HG03354 (cell line): Measurements from ENCODE around the gene MRM3.
"Not testable (repeated sequence)": the region's sequence is repeated elsewhere in the genome, so short reads cannot be mapped to it uniquely, and the experiment has no call there.

Source experiments
- ATAC-seq: cut with Tn5 transposase; IDR thresholded peaks from one replicate; pipeline ENCODE4 v1.9.1; 2021; ENCODE audit warnings: mild to moderate bottlenecking; ENCODE audit not compliant: unreplicated experiment, poor library complexity, severe bottlenecking

MRM3 gene, protein sequence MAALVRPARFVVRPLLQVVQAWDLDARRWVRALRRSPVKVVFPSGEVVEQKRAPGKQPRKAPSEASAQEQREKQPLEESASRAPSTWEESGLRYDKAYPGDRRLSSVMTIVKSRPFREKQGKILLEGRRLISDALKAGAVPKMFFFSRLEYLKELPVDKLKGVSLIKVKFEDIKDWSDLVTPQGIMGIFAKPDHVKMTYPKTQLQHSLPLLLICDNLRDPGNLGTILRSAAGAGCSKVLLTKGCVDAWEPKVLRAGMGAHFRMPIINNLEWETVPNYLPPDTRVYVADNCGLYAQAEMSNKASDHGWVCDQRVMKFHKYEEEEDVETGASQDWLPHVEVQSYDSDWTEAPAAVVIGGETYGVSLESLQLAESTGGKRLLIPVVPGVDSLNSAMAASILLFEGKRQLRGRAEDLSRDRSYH

GRCh38 chr17:781805-782731 is at the start of gene MRM3, which contains the start of gene GLOD4:
MRM3 (plus strand) TSS chr17:782353; CDS start chr17:782379, 26 bp downstream.
GLOD4 (minus strand) TSS chr17:782280; CDS start chr17:782255, 25 bp downstream.
- peak; percentile 90 for ATAC-seq

DNA sequence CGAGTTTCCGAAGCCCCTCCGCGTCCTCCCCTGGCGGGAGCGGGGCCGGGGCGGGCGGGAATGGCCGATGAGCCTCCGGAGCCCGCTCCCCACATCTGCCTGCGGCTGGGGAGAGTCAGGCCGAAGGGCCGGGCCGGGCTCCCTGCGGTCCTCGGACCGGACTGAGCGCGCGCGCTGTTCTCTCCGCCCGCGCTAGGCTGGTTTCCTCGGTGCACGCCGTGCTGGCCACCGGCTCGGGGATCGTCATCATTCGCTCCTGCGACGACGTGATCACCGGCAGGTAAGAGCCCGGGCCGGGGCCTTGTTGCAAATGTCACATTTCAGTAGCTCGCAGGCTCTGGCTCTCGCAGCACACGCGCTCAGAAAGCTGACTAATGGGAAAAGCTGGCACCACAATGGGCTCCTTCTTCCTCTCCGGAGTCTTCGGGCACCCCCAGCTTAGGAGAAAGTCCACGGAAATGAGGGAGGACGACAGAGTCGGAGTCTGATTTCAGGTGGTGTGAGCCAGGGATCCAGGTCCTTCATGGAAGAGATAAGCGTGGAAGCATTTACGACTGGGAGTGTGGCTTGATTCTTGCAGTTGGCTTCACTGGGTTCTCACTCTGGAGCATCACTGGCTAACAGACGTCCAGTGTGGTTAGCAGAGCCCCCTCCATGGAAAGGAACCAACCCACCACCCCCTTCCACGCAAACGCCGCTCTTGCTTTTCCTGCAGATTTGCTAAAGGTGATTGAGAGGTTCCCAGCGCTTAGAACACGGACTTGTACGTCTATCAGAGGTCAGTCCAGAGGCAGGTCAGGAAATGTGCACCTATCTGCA is 49.0 kb upstream of the MRM3 start:
- ATAC-seq: peak; percentile 42

DNA sequence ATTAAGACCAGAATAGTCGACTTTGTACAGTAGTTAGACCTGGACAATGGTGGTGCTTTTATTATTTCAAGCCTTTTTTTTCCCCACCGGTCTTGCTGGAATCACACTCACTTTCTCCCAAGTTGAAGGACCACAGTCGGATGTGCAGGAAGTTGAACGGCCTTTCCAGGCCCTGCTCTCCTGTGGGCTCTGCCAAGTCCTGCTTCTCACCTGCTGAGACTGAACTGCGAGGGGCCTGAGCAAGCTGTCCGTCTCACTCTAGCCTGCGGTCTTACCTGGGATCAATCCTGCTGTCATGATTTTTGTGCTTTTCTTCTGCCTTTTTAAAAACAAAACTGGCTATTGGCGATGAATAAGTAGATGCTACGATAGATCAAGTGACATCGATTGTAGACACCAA is 48.4 kb upstream of the MRM3 start:
- ATAC-seq: no peak

- no peak for ATAC-seq
Measured at GRCh38 chr17:737561-738113, 44.5 kb upstream of the MRM3 start.

- peak; percentile 81 for ATAC-seq
Measured at GRCh38 chr17:740240-741017, 41.7 kb upstream of the MRM3 start.

DNA sequence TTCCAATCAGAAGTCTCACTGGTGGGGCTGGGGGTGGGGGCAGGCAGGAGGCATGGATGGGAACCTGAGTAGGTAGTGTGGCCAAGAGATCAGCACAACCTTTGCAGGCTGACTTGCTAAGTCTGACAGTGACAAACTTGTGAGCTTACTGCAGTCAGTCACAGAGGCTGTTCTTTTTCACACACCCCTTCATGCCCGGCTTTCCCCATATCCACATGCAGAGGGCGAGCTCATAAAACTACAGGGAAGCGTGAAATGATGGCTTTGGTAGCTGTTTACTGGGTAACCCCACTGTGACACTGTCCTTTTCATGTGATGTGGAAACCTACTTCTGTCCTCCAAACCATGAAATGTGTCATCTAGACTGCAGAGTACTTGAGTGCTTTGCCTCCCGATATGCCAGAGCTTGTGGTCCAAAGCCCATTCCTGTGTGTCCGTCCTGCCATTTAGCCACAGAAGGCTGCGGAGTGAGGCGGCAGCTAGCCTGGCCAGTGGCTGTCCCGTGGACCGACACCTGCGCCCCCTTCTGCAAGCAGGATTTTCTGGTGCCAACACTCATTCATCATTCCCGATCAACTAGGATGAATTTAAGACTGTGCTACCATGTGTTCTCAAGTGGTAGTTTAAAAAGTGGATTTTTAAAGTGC is 39.9 kb upstream of the MRM3 start:
- no peak for ATAC-seq

GRCh38 chr17:743139-743538 is 39.0 kb upstream of the MRM3 start:
- no peak for ATAC-seq

GRCh38 chr17:744937-745336 is 37.2 kb upstream of the MRM3 start:
- ATAC-seq: no peak

- no peak for ATAC-seq
Measured at GRCh38 chr17:745406-745805, 36.7 kb upstream of the MRM3 start.

GRCh38 chr17:746181-746580 is 36.0 kb upstream of the MRM3 start:
- no peak for ATAC-seq

- no peak for ATAC-seq
Measured at GRCh38 chr17:746783-747629, 35.1 kb upstream of the MRM3 start.

GRCh38 chr17:748604-749003 is 33.5 kb upstream of the MRM3 start:
- ATAC-seq: not testable (repeated sequence)

- not testable (repeated sequence) for ATAC-seq
Measured at GRCh38 chr17:749359-749758, 32.8 kb upstream of the MRM3 start.

GRCh38 chr17:750431-751037 is 31.6 kb upstream of the MRM3 start:
- ATAC-seq: no peak

DNA sequence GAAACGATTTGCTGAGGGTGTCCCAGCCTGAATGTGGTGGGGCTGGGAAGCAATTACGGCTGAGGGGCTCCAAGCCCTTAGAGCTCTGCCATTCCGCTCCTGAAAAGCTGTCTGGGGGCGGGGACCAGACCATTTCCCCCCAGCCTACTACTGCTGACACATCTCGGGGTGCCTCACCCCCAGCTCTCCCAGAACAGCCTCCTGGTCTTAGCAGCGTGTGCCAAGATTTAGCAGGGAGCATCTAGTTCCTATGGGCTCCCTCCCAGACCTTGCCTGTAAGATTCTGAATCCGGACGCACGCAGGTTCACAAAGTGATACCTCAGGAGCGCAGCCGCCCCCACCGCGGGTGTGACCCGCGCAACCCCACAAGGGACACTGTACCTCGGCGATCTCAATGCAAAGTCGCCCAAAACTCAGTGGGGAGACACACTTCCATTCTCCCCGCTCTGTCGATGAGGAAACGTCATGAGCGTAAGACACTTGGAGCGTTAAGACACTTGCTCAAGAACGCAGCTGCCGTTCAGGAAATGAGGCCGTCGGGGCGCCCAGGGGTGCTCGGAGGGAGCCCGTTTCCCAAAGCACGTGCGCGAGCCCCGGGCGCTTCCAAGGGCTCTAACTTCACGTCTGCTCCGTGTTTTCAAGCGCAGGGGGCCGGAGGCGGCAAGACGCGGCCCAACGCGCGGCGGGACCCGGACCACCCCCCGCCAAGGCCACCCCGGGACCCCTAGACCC is 30.7 kb upstream of the MRM3 start:
- ATAC-seq: peak; percentile 46

DNA sequence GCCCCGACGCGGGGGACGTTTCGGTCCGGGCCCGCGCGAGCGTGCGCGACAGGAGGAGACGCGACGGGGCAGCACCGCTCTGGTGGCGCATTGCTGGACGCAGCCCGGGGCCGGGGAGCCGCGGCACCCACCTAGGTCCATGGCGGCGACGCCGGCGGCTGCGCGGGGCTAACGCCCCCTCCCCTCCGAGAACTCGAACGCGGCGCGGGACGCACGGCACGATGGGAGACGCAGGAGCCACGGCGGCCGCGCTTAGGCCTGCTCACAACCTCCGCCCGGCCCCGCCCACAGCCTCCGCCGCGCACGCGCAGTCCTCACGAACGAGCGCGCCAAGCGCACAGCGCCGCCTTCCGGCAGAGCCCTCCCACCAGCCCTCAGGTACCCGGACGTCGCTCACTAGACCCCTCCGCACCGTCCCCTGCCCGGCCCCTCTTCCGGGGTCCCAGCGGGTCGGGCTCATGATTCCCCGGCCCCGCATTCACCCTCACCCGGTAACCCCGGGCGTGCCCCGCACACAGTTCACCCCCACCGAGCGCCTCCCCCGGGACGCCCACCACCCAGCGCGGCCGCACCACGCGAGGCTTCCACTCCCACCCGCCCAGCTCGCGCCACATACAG is 30.0 kb upstream of the MRM3 start, which contains the start of gene GEMIN4:
TSS of gene GEMIN4 (minus strand) at position 263 of the 618 bp plus-strand sequence. CDS start at position 141, 122 bp downstream.
- ATAC-seq: peak; percentile 84
